Hepatocyte (in vitro differentiated cells): ENCODE measurements around the gene STRA8.

Experiments
- EZH2 ChIP-seq: fragments of 200-600 bp; sonication (generic); IDR thresholded peaks from 2 replicates; pipeline ENCODE4 v1.6.1; 2016; ENCODE audit warnings: antibody characterized with exemption, mild to moderate bottlenecking, borderline replicate concordance
- EZH2phosphoT487 ChIP-seq: fragments of 200-600 bp; sonication (generic); IDR thresholded peaks from one replicate; pipeline ENCODE4 v1.6.1; 2018; ENCODE audit warnings: antibody characterized with exemption, mild to moderate bottlenecking, low read depth, moderate library complexity; ENCODE audit not compliant: unreplicated experiment, severe bottlenecking
- TF ChIP-seq, protein P1 (sequence below): fragments of 200-600 bp; sonication (generic); IDR thresholded peaks from 2 replicates; pipeline ENCODE4 v1.5.1; 2016; ENCODE audit warnings: antibody characterized with exemption, mild to moderate bottlenecking; ENCODE audit not compliant: poor library complexity

DNA sequence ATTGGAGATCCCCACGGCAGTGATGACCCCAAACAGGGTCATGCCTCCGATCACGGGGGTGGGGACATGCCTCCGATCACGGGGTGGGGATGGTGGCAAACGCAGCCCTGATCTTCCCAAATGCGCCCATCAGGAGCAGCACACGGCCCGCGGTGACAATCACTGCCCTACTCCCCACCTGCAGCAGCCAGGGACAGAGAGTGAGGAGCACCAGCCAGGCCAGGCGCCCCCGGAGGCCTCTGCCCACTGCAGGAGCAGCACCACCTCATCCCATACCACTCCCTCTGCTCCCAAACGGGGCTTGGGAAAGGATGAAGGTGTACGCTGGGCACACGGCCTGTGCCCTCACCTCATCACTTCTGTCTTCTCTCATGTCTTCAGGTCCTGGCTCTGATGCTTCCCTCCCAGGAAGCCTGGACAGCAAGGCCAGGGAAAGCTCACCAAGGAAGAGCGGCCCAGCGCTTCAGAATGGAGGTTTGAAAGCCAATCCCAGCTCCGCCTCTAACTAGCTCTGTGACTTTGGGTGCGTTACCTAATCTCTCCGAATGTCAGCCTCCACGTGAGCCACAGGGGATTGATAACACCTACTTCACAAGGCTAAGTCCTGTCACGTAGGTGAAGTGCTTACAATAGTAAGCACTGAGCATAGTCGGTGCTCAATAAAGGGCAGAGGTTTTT, 37.1 kb downstream of the STRA8 start:
- TF ChIP-seq, protein P1, sequence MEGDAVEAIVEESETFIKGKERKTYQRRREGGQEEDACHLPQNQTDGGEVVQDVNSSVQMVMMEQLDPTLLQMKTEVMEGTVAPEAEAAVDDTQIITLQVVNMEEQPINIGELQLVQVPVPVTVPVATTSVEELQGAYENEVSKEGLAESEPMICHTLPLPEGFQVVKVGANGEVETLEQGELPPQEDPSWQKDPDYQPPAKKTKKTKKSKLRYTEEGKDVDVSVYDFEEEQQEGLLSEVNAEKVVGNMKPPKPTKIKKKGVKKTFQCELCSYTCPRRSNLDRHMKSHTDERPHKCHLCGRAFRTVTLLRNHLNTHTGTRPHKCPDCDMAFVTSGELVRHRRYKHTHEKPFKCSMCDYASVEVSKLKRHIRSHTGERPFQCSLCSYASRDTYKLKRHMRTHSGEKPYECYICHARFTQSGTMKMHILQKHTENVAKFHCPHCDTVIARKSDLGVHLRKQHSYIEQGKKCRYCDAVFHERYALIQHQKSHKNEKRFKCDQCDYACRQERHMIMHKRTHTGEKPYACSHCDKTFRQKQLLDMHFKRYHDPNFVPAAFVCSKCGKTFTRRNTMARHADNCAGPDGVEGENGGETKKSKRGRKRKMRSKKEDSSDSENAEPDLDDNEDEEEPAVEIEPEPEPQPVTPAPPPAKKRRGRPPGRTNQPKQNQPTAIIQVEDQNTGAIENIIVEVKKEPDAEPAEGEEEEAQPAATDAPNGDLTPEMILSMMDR, result no peak
- TF ChIP-seq EZH2 (no peak), EZH2phosphoT487 (no peak)
